Loucy (cell line): ENCODE data around the gene SMAD3.

Experiments
- H2AFZ ChIP-seq: fragments of 200-600 bp; sonication (generic); 2 replicates; pipeline ENCODE4 v1.6.0; 2016; ENCODE audit warnings: antibody characterized with exemption, mild to moderate bottlenecking, low read length, moderate library complexity
- H3F3A ChIP-seq: fragments of 200-600 bp; 2 replicates; pipeline ENCODE4 v1.6.0; 2016; ENCODE audit warnings: antibody characterized with exemption, low read depth, mild to moderate bottlenecking
- H3K27me3 ChIP-seq: fragments of 200-600 bp; sonication (generic); 2 replicates; pipeline ENCODE4 v1.6.1; 2014; ENCODE audit warnings: low read length, mild to moderate bottlenecking; ENCODE audit not compliant: insufficient read depth, poor library complexity, severe bottlenecking
- H3K36me3 ChIP-seq: fragments of 200-600 bp; sonication (generic); 2 replicates; pipeline ENCODE4 v1.6.1; 2016; ENCODE audit warnings: low read length; ENCODE audit not compliant: insufficient read depth
- H3K4me1 ChIP-seq: fragments of 200-600 bp; sonication (generic); 2 replicates; pipeline ENCODE4 v1.5.1; 2014; ENCODE audit warnings: low read length, mild to moderate bottlenecking; ENCODE audit not compliant: insufficient read depth, poor library complexity, severe bottlenecking
- H3K4me2 ChIP-seq: fragments of 200-600 bp; sonication (generic); 2 replicates; pipeline ENCODE4 v1.6.0; 2014; ENCODE audit warnings: antibody characterized with exemption, low read length, low read depth, mild to moderate bottlenecking; ENCODE audit not compliant: poor library complexity, severe bottlenecking
- H3K4me3 ChIP-seq: fragments of 200-600 bp; sonication (generic); 2 replicates; pipeline ENCODE4 v1.5.1; 2014; ENCODE audit warnings: low read length, mild to moderate bottlenecking, mixed read lengths; ENCODE audit not compliant: poor library complexity, severe bottlenecking
- H3K79me2 ChIP-seq: fragments of 200-600 bp; sonication (generic); 2 replicates; pipeline ENCODE4 v1.6.1; 2014; ENCODE audit warnings: low read length; ENCODE audit not compliant: insufficient read depth
- H3K9ac ChIP-seq: fragments of 200-600 bp; sonication (generic); 2 replicates; pipeline ENCODE4 v1.6.0; 2014; ENCODE audit warnings: mild to moderate bottlenecking, low read depth, low read length, moderate library complexity; ENCODE audit not compliant: poor library complexity, severe bottlenecking
- H3K9me2 ChIP-seq: fragments of 200-600 bp; sonication (generic); replicated peaks from 2 replicates; pipeline ENCODE4 v1.6.1; 2016; ENCODE audit warnings: low read depth, low read length, mixed read lengths
- H3K9me3 ChIP-seq: fragments of 200-600 bp; sonication (generic); 2 replicates; pipeline ENCODE4 v1.6.1; 2014; ENCODE audit warnings: mild to moderate bottlenecking, antibody characterized with exemption, low read length, low read depth; ENCODE audit not compliant: insufficient read depth
- H4K20me1 ChIP-seq: fragments of 200-600 bp; sonication (generic); 2 replicates; pipeline ENCODE4 v1.6.0; 2014; ENCODE audit warnings: antibody characterized with exemption, low read length, mild to moderate bottlenecking; ENCODE audit not compliant: insufficient read depth, poor library complexity, severe bottlenecking
- CTCF ChIP-seq: fragments of 200-600 bp; sonication (generic); conservative IDR thresholded peaks from 2 replicates; pipeline ENCODE4 v1.5.1; 2014; ENCODE audit warnings: mild to moderate bottlenecking, antibody characterized with exemption, low read length
- EZH2phosphoT487 ChIP-seq: fragments of 200-600 bp; IDR thresholded peaks from 2 replicates; pipeline ENCODE4 v1.6.1; 2018; ENCODE audit warnings: antibody characterized with exemption, mild to moderate bottlenecking, moderate library complexity, borderline replicate concordance

The SMAD3 gene

GRCh38 chr15:67063689-67064606 is 1.5 kb upstream of the SMAD3 start:
- Histone ChIP-seq H3K4me1 (peaks cover 32% of the 10 kb centered on the region), H3K27me3 (no peaks in the 10 kb centered on the region), H3K9me3 (no peaks in the 10 kb centered on the region), H3K4me3 (peak overlapping the region; percentile 95), H4K20me1 (peaks cover 21% of the 10 kb centered on the region), H3K9me2 (no peaks in the 10 kb centered on the region), H3K4me2 (peak overlapping the region; percentile 74), H3K79me2 (peaks cover 30% of the 10 kb centered on the region), H3K9ac (peak overlapping the region; percentile 79), H3F3A (peaks cover 7% of the 10 kb centered on the region), H3K36me3 (no peaks in the 10 kb centered on the region), H2AFZ (no peak overlapping the region)
- no peak for TF ChIP-seq EZH2phosphoT487
- no peak for TF ChIP-seq CTCF

DNA sequence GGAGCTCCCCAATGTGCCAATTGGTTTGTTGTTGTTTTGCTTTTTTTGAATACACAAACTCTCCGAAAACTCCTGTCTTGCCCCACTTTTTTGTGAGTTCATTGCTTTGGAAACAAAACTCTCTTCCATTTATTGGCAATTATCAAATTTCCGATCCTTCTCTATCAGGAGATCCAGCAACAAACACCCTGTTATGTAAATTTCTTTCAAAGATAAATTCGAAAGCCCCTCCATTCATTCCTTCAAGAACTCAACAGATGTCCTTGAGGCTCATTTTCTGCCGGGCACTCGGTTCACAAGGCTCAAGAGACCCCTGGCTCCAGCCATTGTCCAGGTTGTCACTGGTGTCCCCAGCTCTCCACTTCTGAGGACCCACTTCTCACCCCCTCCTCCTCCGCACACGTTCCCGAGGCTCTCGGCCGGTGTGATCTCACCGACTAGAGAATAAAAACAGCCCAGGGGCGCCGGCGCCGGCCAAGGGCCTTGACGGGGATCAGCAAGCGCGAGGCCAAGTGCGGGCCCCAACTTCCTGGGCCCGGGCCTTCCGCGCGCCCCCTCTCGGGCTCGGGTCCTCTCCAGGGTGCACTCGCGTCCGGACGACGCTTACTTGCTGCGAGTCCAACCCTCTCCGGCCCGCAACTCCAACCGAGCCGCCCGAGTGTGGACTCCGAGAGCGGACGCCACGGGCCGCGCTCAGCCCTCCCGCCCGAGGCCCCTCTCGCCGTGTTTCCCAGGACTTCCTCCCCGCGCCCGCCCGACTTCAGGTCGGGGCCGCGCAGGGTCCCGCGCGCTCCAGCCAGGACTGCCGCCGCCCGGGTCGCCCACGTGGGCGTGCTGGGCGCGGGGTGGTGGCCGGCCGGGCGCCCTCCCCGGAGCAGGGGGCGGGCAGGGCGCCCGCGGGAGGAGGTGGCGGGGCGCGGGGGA is 533 bp upstream of the SMAD3 start:
- Histone ChIP-seq H3K79me2 (peaks cover 40% of the 10 kb centered on the region), H2AFZ (peak overlapping the region; percentile 42; the same call in 1 of the 2 replicates)

More for the DNA sequence above, 533 bp upstream of the SMAD3 start:
- TF ChIP-seq EZH2phosphoT487 (no peak), CTCF (no peak)
- Histone ChIP-seq H3K36me3 (no peaks in the 10 kb centered on the region), H3F3A (peaks cover 7% of the 10 kb centered on the region), H4K20me1 (peaks cover 23% of the 10 kb centered on the region), H3K4me1 (peaks cover 32% of the 10 kb centered on the region), H3K4me2 (peak overlapping the region; percentile 74), H3K9ac (peak overlapping the region; percentile 79), H3K9me2 (no peaks in the 10 kb centered on the region), H3K4me3 (peak overlapping the region; percentile 95), H3K27me3 (no peaks in the 10 kb centered on the region), H3K9me3 (no peaks in the 10 kb centered on the region)
